Endothelial cell (in vitro differentiated cells): ENCODE data around the gene BCAS1. TPM values are rescaled to one million over a fixed set of nuclear protein-coding genes. Genes with fewer than 3 reads are reported as not detected.

Experiments used
- DNase-seq: peaks from one replicate; pipeline ENCODE4 v3.0.0; 2021; ENCODE audit warnings: low spot score
- H3K27ac Mint-ChIP-seq: one replicate; pipeline ENCODE4 v1.8.0; 2021; ENCODE audit warnings: mixed read lengths, inconsistent platforms; ENCODE audit not compliant: unreplicated experiment
- H3K27me3 Mint-ChIP-seq: one replicate; pipeline ENCODE4 v1.8.0; 2021; ENCODE audit warnings: mild to moderate bottlenecking, moderate library complexity, mixed read lengths, inconsistent platforms; ENCODE audit not compliant: unreplicated experiment
- H3K36me3 Mint-ChIP-seq: one replicate; pipeline ENCODE4 v1.8.0; 2021; ENCODE audit warnings: mild to moderate bottlenecking, low read depth, mixed read lengths, inconsistent platforms; ENCODE audit not compliant: unreplicated experiment
- H3K4me1 Mint-ChIP-seq: one replicate; pipeline ENCODE4 v1.8.0; 2021; ENCODE audit warnings: mild to moderate bottlenecking, mixed read lengths, inconsistent platforms; ENCODE audit not compliant: unreplicated experiment
- H3K4me3 Mint-ChIP-seq: one replicate; pipeline ENCODE4 v1.8.0; 2021; ENCODE audit warnings: mild to moderate bottlenecking, mixed read lengths, inconsistent platforms; ENCODE audit not compliant: unreplicated experiment
- H3K9me3 Mint-ChIP-seq: one replicate; pipeline ENCODE4 v1.8.0; 2021; ENCODE audit warnings: mixed read lengths, inconsistent platforms; ENCODE audit not compliant: unreplicated experiment
- total RNA-seq: library from RNA; stranded (reverse); fragmentation: NEBNext Ultra II Directional; extraction: Animal tissue kit (Norgen Biotek cat#: 25700); gene quantifications from one replicate; pipeline ENCODE4 v1.2.1, GENCODE V29; 2021; ENCODE audit not compliant: unreplicated experiment
- TF ChIP-seq, protein P1 (sequence below): fragments of 200-600 bp; sonication (generic); IDR thresholded peaks from one replicate; pipeline ENCODE4 v1.5.0; 2021; ENCODE audit warnings: antibody characterized with exemption; ENCODE audit not compliant: unreplicated experiment

The BCAS1 gene
- total RNA-seq, 1 donor from 2014 or later: 0.05 TPM

DNA sequence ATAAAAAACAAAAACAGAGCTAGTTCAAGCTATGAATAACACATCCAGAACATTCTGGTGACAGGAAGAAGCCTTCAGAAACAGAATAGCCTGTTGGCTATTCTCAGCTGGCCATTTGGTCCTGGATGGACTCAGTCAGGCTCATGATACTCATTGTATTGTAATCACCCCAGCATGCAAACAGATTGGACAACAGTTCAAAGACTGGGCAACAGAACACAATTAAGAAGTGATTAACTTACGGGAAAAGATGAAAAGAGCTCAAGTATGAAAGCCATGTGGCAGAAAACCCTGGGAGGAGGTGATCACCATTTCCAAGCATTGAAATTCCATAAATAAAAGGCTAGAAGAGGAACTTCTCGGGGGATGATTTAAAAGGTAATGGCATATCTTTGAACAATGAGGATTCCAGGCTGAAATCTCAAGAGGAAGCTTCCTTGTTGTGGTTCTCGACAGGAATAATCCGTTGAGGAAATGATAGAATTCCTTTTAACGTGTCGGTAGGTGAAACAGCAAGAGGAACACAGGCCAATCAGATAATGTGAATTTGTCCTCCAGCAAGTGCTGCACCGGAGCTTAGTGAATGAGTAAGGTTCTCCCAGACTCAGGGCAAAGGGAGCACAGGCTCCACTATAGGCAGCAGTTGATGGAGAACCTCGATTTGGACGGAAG lies 172.4 kb downstream of the BCAS1 start:
- Mint-ChIP-seq H3K4me1 (peaks cover 41% of the 10 kb centered on the region), H3K36me3 (no peaks in the 10 kb centered on the region), H3K27me3 (peaks cover 1% of the 10 kb centered on the region), H3K9me3 (peaks cover 3% of the 10 kb centered on the region), H3K4me3 (no peak overlapping the region), H3K27ac (peak overlapping the region; percentile 72)
- no peak for DNase-seq
- TF ChIP-seq, protein P1, sequence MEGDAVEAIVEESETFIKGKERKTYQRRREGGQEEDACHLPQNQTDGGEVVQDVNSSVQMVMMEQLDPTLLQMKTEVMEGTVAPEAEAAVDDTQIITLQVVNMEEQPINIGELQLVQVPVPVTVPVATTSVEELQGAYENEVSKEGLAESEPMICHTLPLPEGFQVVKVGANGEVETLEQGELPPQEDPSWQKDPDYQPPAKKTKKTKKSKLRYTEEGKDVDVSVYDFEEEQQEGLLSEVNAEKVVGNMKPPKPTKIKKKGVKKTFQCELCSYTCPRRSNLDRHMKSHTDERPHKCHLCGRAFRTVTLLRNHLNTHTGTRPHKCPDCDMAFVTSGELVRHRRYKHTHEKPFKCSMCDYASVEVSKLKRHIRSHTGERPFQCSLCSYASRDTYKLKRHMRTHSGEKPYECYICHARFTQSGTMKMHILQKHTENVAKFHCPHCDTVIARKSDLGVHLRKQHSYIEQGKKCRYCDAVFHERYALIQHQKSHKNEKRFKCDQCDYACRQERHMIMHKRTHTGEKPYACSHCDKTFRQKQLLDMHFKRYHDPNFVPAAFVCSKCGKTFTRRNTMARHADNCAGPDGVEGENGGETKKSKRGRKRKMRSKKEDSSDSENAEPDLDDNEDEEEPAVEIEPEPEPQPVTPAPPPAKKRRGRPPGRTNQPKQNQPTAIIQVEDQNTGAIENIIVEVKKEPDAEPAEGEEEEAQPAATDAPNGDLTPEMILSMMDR: no peak

DNA sequence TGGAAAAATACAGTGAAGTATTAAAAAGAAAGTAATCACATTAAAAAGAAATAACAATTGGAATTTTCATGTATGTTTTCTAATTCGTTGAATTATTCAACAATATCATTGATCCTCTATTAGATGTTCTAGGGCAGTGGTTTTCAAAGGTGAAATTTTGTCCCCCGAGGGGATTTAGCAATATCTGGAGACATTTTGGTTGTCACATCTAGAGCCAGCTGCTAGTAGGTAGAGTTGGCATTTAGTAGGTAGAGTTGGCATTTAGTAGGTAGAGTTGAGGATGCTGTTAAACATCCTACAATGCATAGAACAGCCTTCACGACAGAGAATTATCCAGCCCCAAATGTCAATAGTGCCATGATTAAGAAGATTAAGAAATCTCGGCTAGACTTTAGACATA lies 173.7 kb downstream of the BCAS1 start:
- H3K4me1 Mint-ChIP-seq: peaks cover 37% of the 10 kb centered on the region
- no peak for DNase-seq
- no peaks in the 10 kb centered on the region for H3K36me3 Mint-ChIP-seq
- TF ChIP-seq, protein P1: no peak
- peaks cover 4% of the 10 kb centered on the region for H3K9me3 Mint-ChIP-seq
- H3K27me3 Mint-ChIP-seq: peaks cover 3% of the 10 kb centered on the region
- H3K27ac Mint-ChIP-seq: no peak overlapping the region
- no peak overlapping the region for H3K4me3 Mint-ChIP-seq

- no peak overlapping the region for H3K27ac Mint-ChIP-seq
- no peak for DNase-seq
- TF ChIP-seq, protein P1: no peak
- H3K9me3 Mint-ChIP-seq: peaks cover 4% of the 10 kb centered on the region
- peaks cover 3% of the 10 kb centered on the region for H3K27me3 Mint-ChIP-seq
- no peak overlapping the region for H3K4me3 Mint-ChIP-seq
- no peaks in the 10 kb centered on the region for H3K36me3 Mint-ChIP-seq
- H3K4me1 Mint-ChIP-seq: peaks cover 32% of the 10 kb centered on the region
These were observed 174.4 kb downstream of the BCAS1 start for GRCh38 chr20:53896041-53896440.

- peaks cover 4% of the 10 kb centered on the region for H3K9me3 Mint-ChIP-seq
- peaks cover 25% of the 10 kb centered on the region for H3K4me1 Mint-ChIP-seq
- peaks cover 3% of the 10 kb centered on the region for H3K27me3 Mint-ChIP-seq
- DNase-seq: no peak
- H3K36me3 Mint-ChIP-seq: no peaks in the 10 kb centered on the region
- H3K4me3 Mint-ChIP-seq: no peak overlapping the region
- TF ChIP-seq, protein P1: no peak
- H3K27ac Mint-ChIP-seq: no peak overlapping the region
These were observed 175.0 kb downstream of the BCAS1 start for GRCh38 chr20:53895385-53895755.

DNA sequence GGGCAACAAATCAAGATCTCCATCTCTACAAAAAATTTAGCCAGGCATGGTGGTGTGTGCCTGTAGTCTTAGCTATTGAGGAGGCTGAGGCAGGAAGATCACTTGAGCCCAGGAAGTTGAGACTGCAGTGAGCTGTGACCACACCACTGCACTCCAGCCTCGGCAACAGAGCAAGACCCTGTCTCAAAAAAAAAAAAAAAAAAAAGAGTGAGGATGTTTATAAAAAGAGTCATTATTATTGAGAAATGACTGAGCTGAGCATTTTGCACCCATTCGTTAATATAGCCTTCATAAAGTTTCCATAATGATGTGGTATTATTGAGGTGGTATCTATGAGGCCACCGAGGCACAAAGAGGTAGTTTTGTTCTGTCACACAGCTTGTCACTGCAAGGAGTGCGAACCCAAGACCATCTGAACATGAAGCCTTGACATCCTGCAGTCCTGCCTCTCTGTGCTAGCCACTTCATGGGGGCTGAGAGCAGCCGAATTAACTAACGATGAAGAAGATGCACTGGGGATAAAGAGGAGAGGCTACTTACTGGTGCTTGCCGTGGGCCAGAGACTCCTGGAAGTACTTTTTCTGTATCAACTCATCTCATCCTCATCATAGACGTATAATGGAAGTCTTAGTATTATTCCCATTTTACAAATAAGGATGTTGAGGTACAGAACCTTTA lies 175.5 kb downstream of the BCAS1 start:
- DNase-seq: no peak
- Mint-ChIP-seq H3K36me3 (no peaks in the 10 kb centered on the region), H3K4me3 (no peak overlapping the region), H3K4me1 (peaks cover 20% of the 10 kb centered on the region), H3K27me3 (peaks cover 3% of the 10 kb centered on the region), H3K9me3 (peaks cover 4% of the 10 kb centered on the region), H3K27ac (no peak overlapping the region)
- TF ChIP-seq, protein P1: no peak
